GM18909 (cell line): ENCODE data around the gene CCDC186.

ENCODE experiments used
- ATAC-seq: cut with Tn5 transposase; IDR thresholded peaks from one replicate; pipeline ENCODE4 v1.9.1; 2021; ENCODE audit warnings: mild to moderate bottlenecking; ENCODE audit not compliant: unreplicated experiment, poor library complexity

Gene CCDC186

GRCh38 chr10:114075093-114075492, 98.9 kb downstream of the CCDC186 start:
- no peak for ATAC-seq

GRCh38 chr10:114073395-114074186, 100.4 kb downstream of the CCDC186 start:
- no peak for ATAC-seq

GRCh38 chr10:114071178-114071577, 102.8 kb downstream of the CCDC186 start:
- no peak for ATAC-seq
